Activated CD8-positive, alpha-beta memory T cell treated with anti-CD3 and anti-CD28 coated beads for 48 hours (primary cell): ENCODE data around the gene PARD3.

Source experiments
- DNase-seq, 3 experiments: peaks; one replicate each; pipeline ENCODE4 v3.0.0-alpha.2; 2020; ENCODE audit warnings: low read depth in 2 of 3, low spot score in 2 of 3

PARD3 gene

GRCh38 chr10:34548466-34548865, 266.6 kb downstream of the PARD3 start:
- no peak for DNase-seq

- no peak for DNase-seq
Observed at GRCh38 chr10:34547695-34548094, 267.4 kb downstream of the PARD3 start.

GRCh38 chr10:34547291-34547690, 267.8 kb downstream of the PARD3 start:
- no peak for DNase-seq

GRCh38 chr10:34544400-34544799, 270.7 kb downstream of the PARD3 start:
- DNase-seq = no peak

- no peak for DNase-seq
Observed at GRCh38 chr10:34543716-34544115, 271.4 kb downstream of the PARD3 start.

- DNase-seq = no peak
Observed at GRCh38 chr10:34540492-34540891, 274.6 kb downstream of the PARD3 start.

GRCh38 chr10:34539533-34540315, 275.4 kb downstream of the PARD3 start:
- DNase-seq = no peak

- DNase-seq = no peak
Observed at GRCh38 chr10:34538281-34538829, 276.7 kb downstream of the PARD3 start.

- no peak for DNase-seq
Observed at GRCh38 chr10:34537629-34538231, 277.4 kb downstream of the PARD3 start.

GRCh38 chr10:34535872-34536271, 279.2 kb downstream of the PARD3 start:
- no peak for DNase-seq

- no peak for DNase-seq
Observed at GRCh38 chr10:34530778-34531177, 284.3 kb downstream of the PARD3 start.

- no peak for DNase-seq
Observed at GRCh38 chr10:34528320-34528719, 286.8 kb downstream of the PARD3 start.

- no peak for DNase-seq
Observed at GRCh38 chr10:34526758-34527730, 288.1 kb downstream of the PARD3 start.

GRCh38 chr10:34526186-34526585, 288.9 kb downstream of the PARD3 start:
- DNase-seq = no peak

- no peak for DNase-seq
Observed at GRCh38 chr10:34524369-34525091, 290.6 kb downstream of the PARD3 start.

GRCh38 chr10:34523017-34523767, 291.9 kb downstream of the PARD3 start:
- DNase-seq = no peak

GRCh38 chr10:34522546-34522945, 292.6 kb downstream of the PARD3 start:
- DNase-seq = no peak

GRCh38 chr10:34520510-34520909, 294.6 kb downstream of the PARD3 start:
- DNase-seq = no peak

GRCh38 chr10:34520084-34520483, 295.0 kb downstream of the PARD3 start:
- DNase-seq = no peak

- DNase-seq = no peak
Observed at GRCh38 chr10:34514290-34514689, 300.8 kb downstream of the PARD3 start.
